Thyroid gland (tissue), 4 donors: ENCODE results near the gene COL23A1.

Source experiments
- CTCF ChIP-seq, 6 experiments: fragments of 200-600 bp in 3 of 6; fragments of 450-650 bp in 3 of 6; sonication (generic) in 3 of 6; IDR thresholded peaks; one replicate each; pipeline ENCODE4 v1.5.1; 2016 to 2019; ENCODE audit warnings: antibody characterized with exemption in 6 of 6, mild to moderate bottlenecking in 2 of 6, inconsistent platforms in 1 of 6, moderate library complexity in 1 of 6
- POLR2A ChIP-seq, 2 donors: fragments of 450-650 bp; IDR thresholded peaks; one replicate each; pipeline ENCODE4 v1.6.1; 2017; ENCODE audit warnings: antibody characterized with exemption in 2 of 2, mild to moderate bottlenecking in 2 of 2, moderate library complexity in 1 of 2

- TF ChIP-seq CTCF (IDR thresholded peaks at IDR 0.05) (no peak), POLR2A (IDR thresholded peaks at IDR 0.05) (no peak)
Observed at GRCh38 chr5:178391480-178391879, 198.7 kb downstream of the COL23A1 start.
